PC-3 (cell line): ENCODE data around the gene CCDC191. TPM values are rescaled to one million over a fixed set of nuclear protein-coding genes. Genes with fewer than 3 reads are reported as not detected.

Experiments used
- ATAC-seq: fragments of 200-7000 bp; cut with Tn5 transposase; 2 replicates; pipeline ENCODE4 v1.9.1; 2020; ENCODE audit warnings: mild to moderate bottlenecking, moderate library complexity
- BruUV-seq: library from RNA; stranded (reverse); fragments of 400-500 nt; replicated peaks from 2 replicates; lab custom pipeline; 2021; lab: Mats Ljungman, UMichigan
- CTCF ChIA-PET: fragments of 300-600 bp; sonication (Branson Sonifier 250); formaldehyde crosslinking; loops from one replicate; lab custom pipeline; 2022; ENCODE audit warnings: antibody characterized with exemption; lab: Charles Lee
- POLR2A ChIA-PET: fragments of 300-600 bp; sonication (Branson Sonifier 250); formaldehyde crosslinking; loops from one replicate; lab custom pipeline; 2022; ENCODE audit warnings: antibody characterized with exemption; ENCODE audit not compliant: unreplicated experiment; lab: Charles Lee
- DNase-seq: peaks from one replicate; pipeline ENCODE4 v3.0.0-alpha.2; 2015
- H2AFZ ChIP-seq: fragments of 300-600 bp; sonication (generic); 2 replicates; pipeline ENCODE4 v1.6.0; 2016; ENCODE audit warnings: antibody characterized with exemption, low read length
- H3F3A ChIP-seq: fragments of 300-600 bp; sonication (generic); one replicate; pipeline ENCODE4 v1.6.0; 2017; ENCODE audit warnings: antibody characterized with exemption, low read length, control low read depth, mild to moderate bottlenecking; ENCODE audit not compliant: unreplicated experiment
- H3K27ac ChIP-seq: fragments of 300-600 bp; sonication (generic); 2 replicates; pipeline ENCODE4 v1.5.1; 2016; ENCODE audit warnings: mild to moderate bottlenecking, low read length
- H3K27me3 ChIP-seq: fragments of 300-600 bp; sonication (generic); 2 replicates; pipeline ENCODE4 v1.6.1; 2016; ENCODE audit warnings: low read length, mixed read lengths
- H3K36me3 ChIP-seq: fragments of 300-600 bp; sonication (generic); 2 replicates; pipeline ENCODE4 v1.6.1; 2016; ENCODE audit warnings: low read depth, mixed run types, low read length, mixed read lengths
- H3K4me1 ChIP-seq: fragments of 300-600 bp; sonication (generic); 2 replicates; pipeline ENCODE4 v1.5.1; 2016; ENCODE audit warnings: low read length; ENCODE audit not compliant: insufficient read depth
- H3K4me2 ChIP-seq: fragments of 300-600 bp; sonication (generic); 2 replicates; pipeline ENCODE4 v1.6.0; 2016; ENCODE audit warnings: low read length
- H3K4me3 ChIP-seq: fragments of 300-600 bp; sonication (generic); 2 replicates; pipeline ENCODE4 v1.5.1; 2016; ENCODE audit warnings: mild to moderate bottlenecking, low read length, mixed read lengths
- H3K79me2 ChIP-seq: fragments of 300-600 bp; sonication (generic); 2 replicates; pipeline ENCODE4 v1.6.1; 2017; ENCODE audit warnings: low read length, mixed read lengths
- H3K9ac ChIP-seq: fragments of 300-600 bp; sonication (generic); 2 replicates; pipeline ENCODE4 v1.6.0; 2016; ENCODE audit warnings: mild to moderate bottlenecking, low read length
- H3K9me2 ChIP-seq: fragments of 300-600 bp; sonication (generic); replicated peaks from 2 replicates; pipeline ENCODE4 v1.6.1; 2016; ENCODE audit warnings: mixed run types, low read length, mixed read lengths
- H3K9me3 ChIP-seq: fragments of 300-600 bp; sonication (generic); 2 replicates; pipeline ENCODE4 v1.6.1; 2016; ENCODE audit warnings: low read length, mixed read lengths
- H4K20me1 ChIP-seq: fragments of 300-600 bp; sonication (generic); 2 replicates; pipeline ENCODE4 v1.6.1; 2016; ENCODE audit warnings: low read length, mixed read lengths
- CTCF ChIP-seq: fragments of 300-600 bp; sonication (generic); conservative IDR thresholded peaks from 2 replicates; pipeline ENCODE4 v1.5.1; 2017; ENCODE audit warnings: antibody characterized with exemption, low read depth, mild to moderate bottlenecking, low read length
- EZH2 ChIP-seq: fragments of 300-600 bp; sonication (generic); IDR thresholded peaks from one replicate; pipeline ENCODE4 v1.6.1; 2017; ENCODE audit warnings: antibody characterized with exemption, mild to moderate bottlenecking, low read length; ENCODE audit not compliant: unreplicated experiment
- EZH2phosphoT487 ChIP-seq: fragments of 300-600 bp; sonication (generic); IDR thresholded peaks from 2 replicates; pipeline ENCODE4 v1.6.1; 2018; ENCODE audit warnings: mild to moderate bottlenecking, antibody characterized with exemption, low read length, borderline replicate concordance
- intact Hi-C: fragments of 100-400 bp; cut with micrococcal nuclease; formaldehyde crosslinking; loops from 2 replicates; pipeline ENCODE4 v1.9.0; 2023
- total RNA-seq: library from RNA; depleted of rRNA; stranded (reverse); fragments of >200 nt; gene quantifications from 2 replicates; pipeline ENCODE4 v1.2.3, GENCODE V29; 2014

CCDC191 gene
- total RNA-seq, 1 experiment from 2014 or later, result 1.3 TPM

GRCh38 chr3:114022145-114022802 lies 34.1 kb downstream of the CCDC191 start:
- CTCF ChIA-PET, result no interaction called here
- Histone ChIP-seq H3K27ac (no peak overlapping the region), H2AFZ (no peak overlapping the region), H3K4me3 (no peak overlapping the region), H3K4me1 (no peaks in the 10 kb centered on the region), H3K9me2 (no peaks in the 10 kb centered on the region), H3K27me3 (no peaks in the 10 kb centered on the region), H4K20me1 (no peaks in the 10 kb centered on the region), H3K36me3 (no peaks in the 10 kb centered on the region), H3K79me2 (no peaks in the 10 kb centered on the region), H3F3A (no peaks in the 10 kb centered on the region), H3K9ac (no peak overlapping the region), H3K9me3 (no peaks in the 10 kb centered on the region), H3K4me2 (no peak overlapping the region)
- intact Hi-C loops, result no loop called here
- no peak for TF ChIP-seq EZH2phosphoT487
- TF ChIP-seq CTCF, result no peak
- TF ChIP-seq EZH2, result no peak
- no peak for ATAC-seq
- BruUV-seq, result no TSS peak
- POLR2A ChIA-PET, result no interaction called here
- no peak for DNase-seq

- H3K27ac ChIP-seq, result no peak overlapping the region
- H3K36me3 ChIP-seq, result no peaks in the 10 kb centered on the region
- no peaks in the 10 kb centered on the region for H4K20me1 ChIP-seq
- no peak overlapping the region for H3K9ac ChIP-seq
- DNase-seq, result no peak
- no peak for TF ChIP-seq EZH2phosphoT487
- intact Hi-C loops, result no loop called here
- ATAC-seq, result no peak
- H3F3A ChIP-seq, result no peaks in the 10 kb centered on the region
- no peak overlapping the region for H3K4me2 ChIP-seq
- H3K9me2 ChIP-seq, result no peaks in the 10 kb centered on the region
- BruUV-seq, result no TSS peak
- H3K4me1 ChIP-seq, result no peaks in the 10 kb centered on the region
- no peaks in the 10 kb centered on the region for H3K27me3 ChIP-seq
- H3K79me2 ChIP-seq, result no peaks in the 10 kb centered on the region
- CTCF ChIA-PET, result no interaction called here
- no peak overlapping the region for H3K4me3 ChIP-seq
- POLR2A ChIA-PET, result no interaction called here
- H2AFZ ChIP-seq, result no peak overlapping the region
- no peaks in the 10 kb centered on the region for H3K9me3 ChIP-seq
Measured at GRCh38 chr3:114020907-114021306, 35.4 kb downstream of the CCDC191 start.

- no peak overlapping the region for H3K4me3 ChIP-seq
- H3K4me1 ChIP-seq, result no peaks in the 10 kb centered on the region
- no TSS peak for BruUV-seq
- no peaks in the 10 kb centered on the region for H3K79me2 ChIP-seq
- H3K9ac ChIP-seq, result no peak overlapping the region
- no peak overlapping the region for H3K4me2 ChIP-seq
- no peak overlapping the region for H2AFZ ChIP-seq
- no peaks in the 10 kb centered on the region for H3K9me2 ChIP-seq
- POLR2A ChIA-PET, result no interaction called here
- TF ChIP-seq EZH2 (no peak), CTCF (no peak), EZH2phosphoT487 (no peak)
- no peaks in the 10 kb centered on the region for H3K9me3 ChIP-seq
- ATAC-seq, result no peak
- no peak for DNase-seq
- no peaks in the 10 kb centered on the region for H3K36me3 ChIP-seq
- no peaks in the 10 kb centered on the region for H4K20me1 ChIP-seq
- H3K27me3 ChIP-seq, result no peaks in the 10 kb centered on the region
- H3F3A ChIP-seq, result no peaks in the 10 kb centered on the region
- CTCF ChIA-PET, result no interaction called here
- intact Hi-C loops, result no loop called here
- H3K27ac ChIP-seq, result no peak overlapping the region
Measured at GRCh38 chr3:114019486-114019885, 36.8 kb downstream of the CCDC191 start.
